Astrocyte of the spinal cord (primary cell): ENCODE results near the gene DNMBP.
"Not testable (repeated sequence)": the region's sequence is repeated elsewhere in the genome, so short reads cannot be mapped to it uniquely, and the experiment has no call there.

Experiments
- DNase-seq: peaks from one replicate; pipeline ENCODE4 v3.0.0; 2011; ENCODE audit warnings: low read depth, low spot score
- H3K4me3 ChIP-seq: 2 replicates; pipeline ENCODE4 v1.5.1; 2011; ENCODE audit warnings: low read depth, mild to moderate bottlenecking, low read length, moderate library complexity
- in situ Hi-C: cut with HindIII; loops from 2 replicates; pipeline ENCODE4 v1.10.0; 2017; ENCODE audit warnings: low sequenced_read_pairs
- TF ChIP-seq, protein P1 (sequence below): IDR thresholded peaks from 2 replicates; pipeline ENCODE4 v1.5.1; 2012; ENCODE audit warnings: low read depth, mild to moderate bottlenecking, low read length, inconsistent platforms

DNMBP gene

DNA sequence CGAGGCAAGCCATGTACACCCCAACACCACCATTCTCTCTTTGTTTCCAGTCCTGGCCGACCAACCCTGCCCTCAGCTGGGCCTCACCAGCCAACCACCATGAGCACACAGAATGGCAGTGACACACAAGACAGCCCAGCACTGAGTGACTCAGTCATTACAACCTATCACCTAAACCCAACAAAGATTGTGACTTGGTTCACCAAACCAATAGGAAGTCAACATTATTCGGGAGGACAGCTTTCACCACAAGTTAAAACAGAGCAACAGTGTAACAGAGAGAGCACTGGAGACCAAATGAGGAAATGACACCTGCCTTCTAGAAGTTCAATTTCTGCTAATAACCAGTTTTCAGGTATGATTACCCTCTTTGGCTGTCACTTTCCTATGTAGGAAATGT, 72.1 kb downstream of the DNMBP start:
- TF ChIP-seq, protein P1, sequence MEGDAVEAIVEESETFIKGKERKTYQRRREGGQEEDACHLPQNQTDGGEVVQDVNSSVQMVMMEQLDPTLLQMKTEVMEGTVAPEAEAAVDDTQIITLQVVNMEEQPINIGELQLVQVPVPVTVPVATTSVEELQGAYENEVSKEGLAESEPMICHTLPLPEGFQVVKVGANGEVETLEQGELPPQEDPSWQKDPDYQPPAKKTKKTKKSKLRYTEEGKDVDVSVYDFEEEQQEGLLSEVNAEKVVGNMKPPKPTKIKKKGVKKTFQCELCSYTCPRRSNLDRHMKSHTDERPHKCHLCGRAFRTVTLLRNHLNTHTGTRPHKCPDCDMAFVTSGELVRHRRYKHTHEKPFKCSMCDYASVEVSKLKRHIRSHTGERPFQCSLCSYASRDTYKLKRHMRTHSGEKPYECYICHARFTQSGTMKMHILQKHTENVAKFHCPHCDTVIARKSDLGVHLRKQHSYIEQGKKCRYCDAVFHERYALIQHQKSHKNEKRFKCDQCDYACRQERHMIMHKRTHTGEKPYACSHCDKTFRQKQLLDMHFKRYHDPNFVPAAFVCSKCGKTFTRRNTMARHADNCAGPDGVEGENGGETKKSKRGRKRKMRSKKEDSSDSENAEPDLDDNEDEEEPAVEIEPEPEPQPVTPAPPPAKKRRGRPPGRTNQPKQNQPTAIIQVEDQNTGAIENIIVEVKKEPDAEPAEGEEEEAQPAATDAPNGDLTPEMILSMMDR: no peak
- in situ Hi-C loops: no loop called here
- no peak for DNase-seq
- no peak overlapping the region for H3K4me3 ChIP-seq

DNA sequence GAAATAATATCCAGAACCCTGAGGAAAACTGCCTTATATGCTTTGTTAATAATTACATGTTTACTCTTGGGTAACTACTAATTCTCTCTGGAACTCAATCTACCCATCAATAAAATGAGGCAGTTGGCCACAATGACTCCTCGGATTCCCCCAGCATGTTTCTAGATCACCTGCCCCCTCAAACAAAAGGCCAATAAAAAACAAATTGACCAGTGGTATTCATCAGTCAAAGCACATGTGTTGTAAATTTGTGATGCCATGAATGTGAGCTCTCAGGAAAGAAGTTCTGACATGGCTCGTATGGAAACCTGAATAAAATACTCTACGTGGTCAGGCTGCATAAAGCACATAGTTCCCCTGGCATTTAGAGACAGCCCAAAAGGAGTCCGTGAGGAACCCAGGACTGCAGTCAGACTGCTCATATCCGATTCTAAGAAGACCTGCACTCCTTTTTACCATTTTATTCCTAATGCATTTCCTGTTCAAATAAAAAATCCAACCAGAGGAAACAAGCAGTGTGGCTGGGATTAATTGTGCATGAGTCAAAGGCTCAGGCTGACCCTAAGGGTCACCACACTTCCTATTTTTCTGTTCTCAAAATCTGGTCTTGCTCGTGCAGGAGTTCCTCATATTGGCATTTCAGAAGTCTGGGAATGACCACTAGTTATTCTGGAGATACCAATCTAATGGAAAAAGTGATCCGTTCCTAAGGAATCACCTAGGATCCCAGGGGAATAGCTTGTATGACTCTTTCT, 77.4 kb downstream of the DNMBP start:
- DNase-seq, H3K4me3 ChIP-seq, in situ Hi-C loops: not testable (repeated sequence)

DNA sequence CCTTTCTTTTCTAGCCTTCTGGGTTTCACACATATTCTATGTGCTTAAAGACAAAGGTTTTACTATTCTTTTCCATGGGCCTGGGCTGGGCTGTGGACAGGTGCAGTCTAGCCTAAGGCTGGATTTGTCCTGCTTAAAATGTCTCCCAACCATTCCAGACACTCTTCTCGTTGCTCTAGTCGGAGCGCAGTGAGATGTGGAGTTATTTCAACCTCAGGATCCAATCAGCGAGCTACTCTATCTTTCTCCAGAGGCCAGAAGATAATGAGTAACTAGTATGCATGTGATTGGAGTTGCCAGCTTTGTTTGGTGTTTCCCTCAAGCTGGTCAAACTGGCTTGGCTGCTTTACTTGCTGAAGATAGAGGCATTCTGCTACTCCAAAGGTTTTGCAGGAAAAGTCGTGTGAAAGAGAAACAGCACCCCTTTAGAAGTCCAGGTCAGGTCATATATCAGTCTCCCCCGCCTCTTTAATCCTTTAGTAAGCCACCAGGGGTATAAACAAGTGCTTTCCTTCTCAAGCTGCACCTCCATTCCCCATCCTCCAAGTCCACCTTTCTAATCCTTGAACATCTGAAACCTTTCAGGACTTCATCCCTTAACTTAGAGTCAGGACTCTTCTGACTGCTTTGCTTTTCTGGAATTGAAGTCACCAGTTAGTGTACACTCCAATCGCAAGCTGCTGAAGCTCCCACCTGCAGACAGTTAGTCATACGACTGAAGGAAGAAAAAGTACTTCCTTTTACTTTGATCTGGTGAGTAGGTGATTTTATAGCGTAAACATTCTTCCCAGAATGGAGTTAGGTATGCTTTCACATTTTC, 78.8 kb downstream of the DNMBP start:
- TF ChIP-seq, protein P1: no peak
- no peak overlapping the region for H3K4me3 ChIP-seq
- in situ Hi-C loops: no loop called here
- DNase-seq: peak; percentile 47

DNA sequence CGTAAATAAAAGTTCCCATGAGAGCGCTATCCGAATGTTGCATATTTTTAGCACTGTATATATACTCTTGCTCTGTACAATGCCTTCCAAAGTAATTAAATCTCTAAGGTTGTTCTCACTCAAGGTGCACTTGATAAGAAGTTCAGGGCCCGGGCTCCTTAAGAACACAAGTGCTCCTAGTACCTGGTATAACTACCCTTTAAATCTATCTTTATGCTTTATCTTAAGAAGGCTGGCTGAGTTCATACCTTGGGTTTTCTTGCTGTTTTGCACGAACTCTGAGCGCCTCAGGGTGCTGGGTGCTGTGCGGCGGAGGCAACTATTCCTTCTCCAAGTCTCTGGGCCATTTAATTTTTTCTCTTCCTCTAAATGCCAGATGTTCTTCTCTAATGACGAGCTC, 80.4 kb downstream of the DNMBP start:
- TF ChIP-seq, protein P1: no peak

DNA sequence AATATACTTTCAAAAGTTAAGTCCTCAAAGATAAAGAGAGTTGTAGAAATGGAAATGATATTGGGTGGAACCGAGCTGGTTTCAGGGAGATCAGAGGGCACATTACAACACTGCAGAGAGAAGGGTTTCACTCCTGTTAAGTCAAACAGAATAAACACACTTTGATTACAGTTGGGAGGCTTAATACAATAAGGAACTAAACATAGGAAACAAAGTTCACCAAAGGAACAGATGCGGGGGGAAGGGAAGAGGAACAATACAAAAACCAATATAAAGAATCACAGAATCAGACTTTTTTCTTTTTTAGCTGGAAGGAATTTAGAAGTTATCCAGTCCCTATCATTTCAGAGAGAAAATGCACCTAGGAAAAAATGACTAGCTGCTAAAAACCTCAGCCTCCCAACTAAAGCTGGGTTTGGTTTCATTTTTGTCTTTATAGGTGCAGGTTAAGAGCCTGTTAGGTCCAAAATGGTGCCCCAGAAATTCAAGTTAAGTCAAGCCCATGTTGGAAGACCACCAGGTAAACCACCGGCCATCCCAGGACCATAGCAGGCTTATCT, 81.9 kb downstream of the DNMBP start:
- DNase-seq: no peak
- TF ChIP-seq, protein P1: no peak
- no peak overlapping the region for H3K4me3 ChIP-seq
- in situ Hi-C loops: no loop called here

More for the DNA sequence above, 80.4 kb downstream of the DNMBP start:
- no peak overlapping the region for H3K4me3 ChIP-seq
- DNase-seq: no peak
- in situ Hi-C loops: no loop called here

DNA sequence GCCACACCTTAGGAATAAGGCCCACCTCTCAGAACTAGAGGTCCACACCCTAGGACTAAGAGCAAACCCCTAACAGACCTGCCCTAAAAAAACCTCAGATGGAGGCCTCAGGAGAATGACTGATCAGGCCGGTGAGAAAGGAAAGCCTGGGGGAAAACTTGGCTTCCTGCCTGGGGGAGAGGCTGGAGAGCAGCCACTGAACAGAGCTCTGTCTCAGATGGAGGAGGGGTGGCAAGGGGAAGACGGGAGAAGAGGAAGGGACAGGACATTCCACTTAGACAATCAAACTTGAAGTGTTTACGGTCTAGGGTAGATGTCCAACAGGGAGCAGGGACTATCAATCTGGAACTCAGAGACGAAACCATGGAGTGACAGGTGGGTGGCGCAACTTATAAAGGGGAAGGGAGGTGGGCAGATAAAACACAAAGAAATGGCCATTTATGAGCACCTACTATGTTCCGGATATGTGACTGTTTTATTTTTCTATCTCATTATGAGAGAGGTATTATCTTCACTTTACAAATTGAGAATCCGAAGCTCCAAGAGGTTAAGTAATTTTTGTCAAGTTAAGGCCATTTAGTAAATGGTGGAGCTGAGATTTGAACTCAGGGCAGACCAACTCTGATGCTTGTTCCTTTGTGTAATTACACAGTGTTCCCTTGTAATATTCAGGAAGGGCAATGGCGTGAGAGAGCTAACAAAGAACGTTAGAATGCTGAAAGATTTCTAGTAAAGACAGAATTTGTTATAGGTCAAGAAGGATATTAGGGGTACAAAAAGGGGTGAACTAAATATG, 82.6 kb downstream of the DNMBP start:
- TF ChIP-seq, protein P1: no peak
- in situ Hi-C loops: no loop called here
- H3K4me3 ChIP-seq: no peak overlapping the region
- peak; percentile 67 for DNase-seq
